ENCODE measurements around the gene PROX2.

DNA sequence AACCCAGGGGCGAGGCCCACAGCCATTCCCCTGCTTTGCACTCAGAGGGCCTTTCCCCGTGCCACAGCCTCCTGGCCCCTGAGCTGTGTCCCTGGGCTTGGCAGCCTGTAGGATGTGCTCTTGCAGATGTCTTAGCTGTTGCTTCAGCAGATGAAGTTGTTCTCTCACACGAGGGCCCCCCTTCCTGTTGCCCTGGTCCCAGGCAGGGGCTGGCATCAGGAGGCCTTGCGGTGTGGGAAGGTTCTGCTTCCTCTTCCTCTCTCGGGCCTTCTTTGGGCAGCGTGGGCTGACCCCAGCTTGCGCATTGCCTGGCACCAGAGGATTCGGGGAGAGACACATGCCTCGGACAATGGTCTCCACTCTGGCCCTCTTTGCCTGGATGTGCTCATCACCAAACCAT lies 12.7 kb downstream of the PROX2 start:
- TF ChIP-seq, protein P1, sequence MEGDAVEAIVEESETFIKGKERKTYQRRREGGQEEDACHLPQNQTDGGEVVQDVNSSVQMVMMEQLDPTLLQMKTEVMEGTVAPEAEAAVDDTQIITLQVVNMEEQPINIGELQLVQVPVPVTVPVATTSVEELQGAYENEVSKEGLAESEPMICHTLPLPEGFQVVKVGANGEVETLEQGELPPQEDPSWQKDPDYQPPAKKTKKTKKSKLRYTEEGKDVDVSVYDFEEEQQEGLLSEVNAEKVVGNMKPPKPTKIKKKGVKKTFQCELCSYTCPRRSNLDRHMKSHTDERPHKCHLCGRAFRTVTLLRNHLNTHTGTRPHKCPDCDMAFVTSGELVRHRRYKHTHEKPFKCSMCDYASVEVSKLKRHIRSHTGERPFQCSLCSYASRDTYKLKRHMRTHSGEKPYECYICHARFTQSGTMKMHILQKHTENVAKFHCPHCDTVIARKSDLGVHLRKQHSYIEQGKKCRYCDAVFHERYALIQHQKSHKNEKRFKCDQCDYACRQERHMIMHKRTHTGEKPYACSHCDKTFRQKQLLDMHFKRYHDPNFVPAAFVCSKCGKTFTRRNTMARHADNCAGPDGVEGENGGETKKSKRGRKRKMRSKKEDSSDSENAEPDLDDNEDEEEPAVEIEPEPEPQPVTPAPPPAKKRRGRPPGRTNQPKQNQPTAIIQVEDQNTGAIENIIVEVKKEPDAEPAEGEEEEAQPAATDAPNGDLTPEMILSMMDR (conservative IDR thresholded peaks at IDR 0.05), result no peak
- TF ChIP-seq EZH2 (IDR thresholded peaks at IDR 0.05; ENCODE audit: low read depth), result no peak
